ES-I3 (cell line): ENCODE measurements around the gene FKBP1C.
"Not testable (repeated sequence)": the region's sequence is repeated elsewhere in the genome, so short reads cannot be mapped to it uniquely, and the experiment has no call there.

Experiments
- H3K36me3 ChIP-seq: 2 replicates; pipeline ENCODE4 v1.6.1; 2013; ENCODE audit warnings: mild to moderate bottlenecking, low read length, control low read depth, moderate library complexity; ENCODE audit not compliant: insufficient read depth
- H3K4me1 ChIP-seq: 2 replicates; pipeline ENCODE4 v1.6.1; 2013; ENCODE audit warnings: mild to moderate bottlenecking, control low read depth, low read length; ENCODE audit not compliant: insufficient read depth
- H3K9ac ChIP-seq: 2 replicates; pipeline ENCODE4 v1.6.1; 2013; ENCODE audit warnings: low read depth, mild to moderate bottlenecking, low read length, moderate library complexity
- H3K9me3 ChIP-seq: 2 replicates; pipeline ENCODE4 v1.6.1; 2013; ENCODE audit warnings: mild to moderate bottlenecking, low read length, moderate library complexity; ENCODE audit not compliant: control insufficient read depth, insufficient read depth

FKBP1C gene

DNA sequence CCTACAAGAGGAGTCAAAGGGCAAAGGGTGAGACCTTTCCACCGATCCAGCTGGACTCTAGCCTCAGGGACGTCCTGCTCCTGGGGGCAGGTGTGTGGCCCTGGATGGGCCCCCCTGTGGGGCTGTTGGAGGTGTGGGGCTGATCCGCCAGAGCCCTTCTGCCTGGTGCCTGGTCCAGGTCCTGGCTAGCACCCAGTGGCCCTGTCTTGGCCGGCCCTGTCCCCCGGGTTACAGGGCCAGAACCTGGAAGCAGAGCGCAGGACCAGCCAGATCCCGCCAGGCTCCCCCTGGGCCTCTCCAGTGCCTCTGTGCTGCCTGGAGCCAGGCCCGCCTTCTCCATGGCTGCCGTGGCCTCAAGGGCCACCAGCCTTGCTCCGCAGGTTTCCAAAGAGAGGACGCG, 19.2 kb downstream of the FKBP1C start:
- H3K4me1 ChIP-seq, H3K9me3 ChIP-seq: not testable (repeated sequence)

DNA sequence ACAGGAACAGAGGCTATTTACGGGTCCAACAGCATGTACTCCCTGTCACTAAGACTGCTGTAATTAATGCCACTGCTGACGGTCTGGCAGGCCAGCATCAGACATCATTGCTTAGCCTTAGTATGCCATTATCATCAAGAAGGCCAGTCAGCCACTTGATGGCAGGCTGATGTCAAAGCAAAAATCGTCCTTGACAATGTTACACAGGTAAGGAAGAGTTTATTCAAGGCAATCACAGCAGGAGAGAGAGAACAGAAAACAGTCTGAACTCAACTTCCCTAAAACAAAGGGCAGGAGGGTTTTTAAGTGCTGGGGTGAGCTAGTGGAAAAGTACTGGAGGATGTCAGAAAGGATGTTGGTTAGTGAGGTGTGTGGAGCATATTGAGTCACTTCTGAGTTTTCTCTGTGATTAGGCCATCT, 25.1 kb downstream of the FKBP1C start:
- Histone ChIP-seq H3K36me3 (no peaks in the 10 kb centered on the region), H3K9me3 (no peaks in the 10 kb centered on the region), H3K4me1 (peaks cover 13% of the 10 kb centered on the region; the same call in 1 of the 2 replicates), H3K9ac (no peak overlapping the region)

More for the DNA sequence above, 19.2 kb downstream of the FKBP1C start:
- H3K9ac ChIP-seq, H3K36me3 ChIP-seq: not testable (repeated sequence)

DNA sequence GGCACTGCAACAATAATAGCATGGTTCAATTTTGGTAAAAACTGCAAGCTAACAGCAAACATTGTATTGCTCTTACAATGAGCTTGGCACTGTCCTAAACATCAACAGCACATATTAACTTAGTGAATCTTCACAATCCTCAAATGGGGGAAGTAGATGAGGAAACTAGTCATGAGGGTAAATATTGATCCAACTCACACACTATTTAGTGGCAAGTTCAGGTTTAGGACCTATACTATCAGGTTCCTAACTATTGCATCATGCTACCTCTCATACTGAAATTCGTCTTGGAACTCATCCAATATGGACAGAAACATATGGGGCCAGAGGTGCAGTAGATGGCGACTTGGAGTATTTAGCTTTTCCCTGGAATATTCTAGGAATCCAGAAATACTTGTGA, 34.2 kb downstream of the FKBP1C start:
- Histone ChIP-seq H3K9ac (no peak overlapping the region), H3K36me3 (no peaks in the 10 kb centered on the region), H3K4me1 (no peaks in the 10 kb centered on the region), H3K9me3 (no peaks in the 10 kb centered on the region)

DNA sequence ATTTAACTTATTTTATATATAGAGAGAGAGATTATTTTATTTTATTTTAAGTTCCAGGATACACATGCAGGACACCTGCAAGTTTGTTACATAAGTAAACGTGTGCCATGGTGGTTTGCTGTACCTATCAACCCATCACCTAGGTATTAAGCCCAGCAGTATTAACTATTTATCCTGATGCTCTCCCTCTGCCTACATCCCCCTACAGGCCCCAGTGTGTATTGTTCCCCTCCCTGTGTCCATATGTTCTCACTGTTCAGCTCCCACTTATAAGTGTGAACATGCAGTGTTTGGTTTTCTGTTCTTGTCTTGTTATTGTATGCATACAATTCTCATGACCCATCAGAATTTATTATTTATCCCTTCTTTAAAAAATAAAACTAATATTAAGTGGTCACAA, 34.6 kb downstream of the FKBP1C start:
- Histone ChIP-seq H3K4me1 (no peaks in the 10 kb centered on the region), H3K9me3 (no peaks in the 10 kb centered on the region), H3K36me3 (no peaks in the 10 kb centered on the region), H3K9ac (no peak overlapping the region)

DNA sequence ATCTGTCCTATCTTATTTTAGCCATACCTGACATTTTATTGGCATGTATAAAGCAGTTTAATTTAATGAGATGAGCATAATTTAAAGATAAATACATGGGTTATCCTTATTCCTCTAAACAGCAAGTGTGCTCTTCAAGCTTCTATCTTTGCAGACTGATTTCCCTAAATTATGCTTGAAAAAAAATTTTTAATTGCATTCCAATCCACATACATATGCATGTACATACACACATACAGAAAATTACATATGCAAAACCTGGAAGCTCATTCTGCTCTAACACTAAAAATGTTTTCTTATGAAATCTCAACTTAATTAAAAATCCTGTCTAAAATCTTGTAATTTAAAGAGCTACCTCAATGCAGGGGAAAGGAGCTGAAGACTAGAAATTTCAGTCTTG, 35.3 kb downstream of the FKBP1C start:
- no peaks in the 10 kb centered on the region for H3K36me3 ChIP-seq
- H3K4me1 ChIP-seq, result no peaks in the 10 kb centered on the region
- no peak overlapping the region for H3K9ac ChIP-seq
- H3K9me3 ChIP-seq, result no peaks in the 10 kb centered on the region

DNA sequence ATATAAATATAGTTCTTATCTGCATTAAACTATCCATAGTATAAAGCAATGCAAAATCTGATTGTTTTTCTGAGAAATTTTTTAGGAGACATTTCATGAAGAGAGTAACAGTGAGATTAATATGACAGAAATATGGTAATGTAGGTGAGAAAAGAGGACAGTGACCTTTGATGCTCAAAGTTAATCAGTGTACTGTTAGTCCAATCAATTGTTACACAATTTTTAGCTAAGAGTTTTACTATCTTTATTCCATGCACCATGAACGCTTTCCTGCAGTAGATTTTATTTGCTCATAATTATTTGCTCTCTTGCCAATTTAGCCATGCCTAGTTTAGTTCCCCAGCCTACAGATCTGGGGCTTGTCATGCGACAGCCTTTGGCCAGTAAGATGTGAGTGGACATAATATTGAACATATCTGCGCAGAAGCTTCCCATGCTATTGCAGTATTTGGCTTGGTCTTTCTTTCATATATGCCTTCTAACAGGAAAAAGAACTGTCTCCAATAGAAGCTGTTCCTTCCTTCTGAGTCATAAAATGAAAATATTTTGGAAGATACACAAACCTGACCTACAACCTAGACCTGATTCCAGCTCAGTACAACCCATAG, 38.7 kb downstream of the FKBP1C start:
- 0 out of 2 replicates have a peak, but pooled peaks cover 3% of the 10 kb centered on the region for H3K9me3 ChIP-seq
- no peaks in the 10 kb centered on the region for H3K4me1 ChIP-seq
- H3K9ac ChIP-seq, result no peak overlapping the region
- no peaks in the 10 kb centered on the region for H3K36me3 ChIP-seq

DNA sequence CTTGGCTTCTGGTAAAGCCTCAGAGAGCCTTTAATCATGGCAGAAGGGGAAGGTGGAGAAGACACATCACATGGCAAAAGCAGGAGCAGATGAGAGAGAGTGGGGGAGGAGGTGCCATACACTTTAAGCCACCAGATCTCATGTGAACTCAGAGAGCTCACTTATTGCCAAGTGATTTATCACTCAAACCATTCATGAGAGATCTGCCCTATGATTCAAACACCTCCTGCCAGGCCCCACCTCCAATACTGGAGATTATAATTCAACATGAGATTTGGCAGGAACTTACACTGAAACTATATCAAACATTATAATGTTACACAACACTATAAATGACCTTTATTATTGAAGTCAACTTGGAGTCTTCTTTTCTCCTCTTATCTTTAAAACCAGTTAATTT, 47.9 kb downstream of the FKBP1C start:
- Histone ChIP-seq H3K36me3 (no peaks in the 10 kb centered on the region), H3K9me3 (0 out of 2 replicates have a peak, but pooled peaks cover 3% of the 10 kb centered on the region), H3K4me1 (peaks cover 19% of the 10 kb centered on the region), H3K9ac (no peak overlapping the region)

DNA sequence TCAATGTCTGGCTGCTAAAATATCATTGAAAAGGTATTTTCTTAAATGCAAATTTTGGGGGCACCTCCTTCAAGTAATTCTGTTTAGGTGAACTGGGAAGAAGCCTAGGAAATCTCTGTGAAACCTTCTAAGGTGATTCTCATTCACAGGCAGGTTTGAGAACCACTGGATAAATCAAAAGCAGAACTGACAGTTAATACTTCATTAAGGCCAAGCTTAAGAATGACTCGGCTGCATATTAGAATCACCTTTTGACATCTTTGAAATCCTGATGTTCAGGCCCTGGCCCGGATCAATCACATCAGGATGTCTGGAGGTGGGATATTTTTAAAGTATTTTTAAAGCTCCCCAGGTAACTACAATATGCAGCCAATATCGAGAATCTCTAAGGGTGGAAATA, 50.6 kb downstream of the FKBP1C start:
- H3K36me3 ChIP-seq, result no peaks in the 10 kb centered on the region
- no peak overlapping the region for H3K9ac ChIP-seq
- peaks cover 19% of the 10 kb centered on the region for H3K4me1 ChIP-seq
- H3K9me3 ChIP-seq, result no peaks in the 10 kb centered on the region
